Activated T-cell treated with anti-CD3 and anti-CD28 coated beads, Interleukin-2, amount 50 U/mL, for 24 hours (primary cell): ENCODE results near the gene AHCTF1.
"Not testable (repeated sequence)": the region's sequence is repeated elsewhere in the genome, so short reads cannot be mapped to it uniquely, and the experiment has no call there.

Experiments used
- DNase-seq: peaks from one replicate; pipeline ENCODE4 v3.0.0-alpha.2; 2020
- H3K27ac Mint-ChIP-seq: 2 replicates; pipeline ENCODE4 v1.8.0; 2020; ENCODE audit warnings: mild to moderate bottlenecking, mixed read lengths
- H3K27me3 Mint-ChIP-seq: 2 replicates; pipeline ENCODE4 v1.8.0; 2020; ENCODE audit warnings: mixed read lengths
- H3K36me3 Mint-ChIP-seq: 2 replicates; pipeline ENCODE4 v1.8.0; 2020; ENCODE audit warnings: low read depth, mixed read lengths
- H3K4me1 Mint-ChIP-seq: 2 replicates; pipeline ENCODE4 v1.8.0; 2020; ENCODE audit warnings: low read depth, mixed read lengths
- H3K4me3 Mint-ChIP-seq: 2 replicates; pipeline ENCODE4 v1.8.0; 2020; ENCODE audit warnings: mild to moderate bottlenecking, moderate library complexity, mixed read lengths
- H3K9me3 Mint-ChIP-seq: 2 replicates; pipeline ENCODE4 v1.8.0; 2020; ENCODE audit warnings: mixed read lengths

Gene AHCTF1

GRCh38 chr1:246836209-246836966 is 95.4 kb downstream of the AHCTF1 start:
- Mint-ChIP-seq H3K36me3 (peaks cover 20% of the 10 kb centered on the region), H3K27me3 (peaks cover 8% of the 10 kb centered on the region), H3K4me1 (peaks cover 5% of the 10 kb centered on the region), H3K4me3 (no peak overlapping the region), H3K27ac (no peak overlapping the region), H3K9me3 (no peaks in the 10 kb centered on the region)
- DNase-seq: no peak

- Mint-ChIP-seq H3K36me3 (peaks cover 2% of the 10 kb centered on the region), H3K9me3 (peaks cover 12% of the 10 kb centered on the region), H3K27ac (no peak overlapping the region), H3K27me3 (peaks cover 12% of the 10 kb centered on the region), H3K4me3 (no peak overlapping the region), H3K4me1 (no peaks in the 10 kb centered on the region)
- no peak for DNase-seq
These were observed 100.2 kb downstream of the AHCTF1 start for GRCh38 chr1:246831543-246831942.

GRCh38 chr1:246828818-246829217 is 102.9 kb downstream of the AHCTF1 start:
- Mint-ChIP-seq H3K9me3 (peaks cover 12% of the 10 kb centered on the region), H3K27ac (no peak overlapping the region)

GRCh38 chr1:246827396-246827795 is 104.4 kb downstream of the AHCTF1 start:
- DNase-seq: no peak
- H3K36me3 Mint-ChIP-seq: peaks cover 2% of the 10 kb centered on the region
- no peak overlapping the region for H3K27ac Mint-ChIP-seq
- peaks cover 7% of the 10 kb centered on the region for H3K27me3 Mint-ChIP-seq
- peaks cover 12% of the 10 kb centered on the region for H3K9me3 Mint-ChIP-seq
- H3K4me3 Mint-ChIP-seq: no peak overlapping the region
- H3K4me1 Mint-ChIP-seq: peaks cover under 1% of the 10 kb centered on the region

More at GRCh38 chr1:246828818-246829217, 102.9 kb downstream of the AHCTF1 start:
- no peaks in the 10 kb centered on the region for H3K4me1 Mint-ChIP-seq
- peaks cover 10% of the 10 kb centered on the region for H3K27me3 Mint-ChIP-seq
- DNase-seq: no peak
- no peak overlapping the region for H3K4me3 Mint-ChIP-seq
- H3K36me3 Mint-ChIP-seq: peaks cover 2% of the 10 kb centered on the region

GRCh38 chr1:246825557-246826175 is 106.1 kb downstream of the AHCTF1 start:
- Mint-ChIP-seq H3K4me3 (no peak overlapping the region), H3K4me1 (peaks cover 11% of the 10 kb centered on the region), H3K27me3 (peaks cover 8% of the 10 kb centered on the region), H3K36me3 (peaks cover 2% of the 10 kb centered on the region), H3K27ac (no peak overlapping the region), H3K9me3 (peaks cover 12% of the 10 kb centered on the region)
- no peak for DNase-seq

- Mint-ChIP-seq H3K36me3 (peaks cover 2% of the 10 kb centered on the region), H3K4me3 (no peak overlapping the region), H3K9me3 (peaks cover 8% of the 10 kb centered on the region), H3K4me1 (peaks cover 13% of the 10 kb centered on the region), H3K27me3 (peaks cover 9% of the 10 kb centered on the region), H3K27ac (no peak overlapping the region)
- no peak for DNase-seq
These were observed 107.2 kb downstream of the AHCTF1 start for GRCh38 chr1:246824541-246824940.

- not testable (repeated sequence) for H3K27me3 Mint-ChIP-seq, H3K4me3 Mint-ChIP-seq, H3K27ac Mint-ChIP-seq, H3K9me3 Mint-ChIP-seq, DNase-seq, H3K36me3 Mint-ChIP-seq
- peaks cover 13% of the 10 kb centered on the region for H3K4me1 Mint-ChIP-seq
These were observed 109.6 kb downstream of the AHCTF1 start for GRCh38 chr1:246822154-246822553.

GRCh38 chr1:246820666-246821065 is 111.1 kb downstream of the AHCTF1 start:
- no peak overlapping the region for H3K4me3 Mint-ChIP-seq
- H3K9me3 Mint-ChIP-seq: peaks cover 2% of the 10 kb centered on the region
- no peaks in the 10 kb centered on the region for H3K36me3 Mint-ChIP-seq
- no peak overlapping the region for H3K27ac Mint-ChIP-seq
- peaks cover 5% of the 10 kb centered on the region for H3K27me3 Mint-ChIP-seq
- DNase-seq: no peak
- peaks cover 13% of the 10 kb centered on the region for H3K4me1 Mint-ChIP-seq

GRCh38 chr1:246817778-246818177 is 114.0 kb downstream of the AHCTF1 start:
- DNase-seq, H3K4me3 Mint-ChIP-seq, H3K36me3 Mint-ChIP-seq, H3K9me3 Mint-ChIP-seq, H3K27ac Mint-ChIP-seq: not testable (repeated sequence)
- Mint-ChIP-seq H3K4me1 (peaks cover 13% of the 10 kb centered on the region), H3K27me3 (peaks cover 22% of the 10 kb centered on the region)

- Mint-ChIP-seq H3K36me3 (no peaks in the 10 kb centered on the region), H3K27me3 (peaks cover 20% of the 10 kb centered on the region), H3K4me3 (no peak overlapping the region), H3K9me3 (peaks cover 2% of the 10 kb centered on the region), H3K27ac (no peak overlapping the region), H3K4me1 (peaks cover 2% of the 10 kb centered on the region)
- no peak for DNase-seq
These were observed 116.0 kb downstream of the AHCTF1 start for GRCh38 chr1:246815693-246816270.

GRCh38 chr1:246814890-246815289 is 116.9 kb downstream of the AHCTF1 start:
- H3K4me3 Mint-ChIP-seq: no peak overlapping the region
- H3K4me1 Mint-ChIP-seq: no peaks in the 10 kb centered on the region
- H3K36me3 Mint-ChIP-seq: no peaks in the 10 kb centered on the region
- H3K27me3 Mint-ChIP-seq: peaks cover 17% of the 10 kb centered on the region
- no peak for DNase-seq
- no peak overlapping the region for H3K27ac Mint-ChIP-seq
- peaks cover 2% of the 10 kb centered on the region for H3K9me3 Mint-ChIP-seq

- H3K27me3 Mint-ChIP-seq: peaks cover 17% of the 10 kb centered on the region
- H3K36me3 Mint-ChIP-seq, H3K4me1 Mint-ChIP-seq, H3K9me3 Mint-ChIP-seq, H3K27ac Mint-ChIP-seq, DNase-seq, H3K4me3 Mint-ChIP-seq: not testable (repeated sequence)
These were observed 118.4 kb downstream of the AHCTF1 start for GRCh38 chr1:246813325-246813724.

GRCh38 chr1:246811985-246812384 is 119.8 kb downstream of the AHCTF1 start:
- no peak for DNase-seq
- Mint-ChIP-seq H3K36me3 (no peaks in the 10 kb centered on the region), H3K9me3 (no peaks in the 10 kb centered on the region), H3K4me3 (no peak overlapping the region), H3K27ac (no peak overlapping the region), H3K27me3 (peaks cover 17% of the 10 kb centered on the region), H3K4me1 (no peaks in the 10 kb centered on the region)

GRCh38 chr1:246809473-246809872 is 122.3 kb downstream of the AHCTF1 start:
- H3K27ac Mint-ChIP-seq: no peak overlapping the region
- H3K36me3 Mint-ChIP-seq: no peaks in the 10 kb centered on the region
- H3K4me1 Mint-ChIP-seq: no peaks in the 10 kb centered on the region
- H3K27me3 Mint-ChIP-seq: peaks cover 10% of the 10 kb centered on the region
- H3K4me3 Mint-ChIP-seq: no peak overlapping the region
- DNase-seq: no peak
- H3K9me3 Mint-ChIP-seq: no peaks in the 10 kb centered on the region

- H3K27ac Mint-ChIP-seq: no peak overlapping the region
- DNase-seq: no peak
- no peaks in the 10 kb centered on the region for H3K36me3 Mint-ChIP-seq
- no peak overlapping the region for H3K4me3 Mint-ChIP-seq
- H3K9me3 Mint-ChIP-seq: no peaks in the 10 kb centered on the region
- H3K27me3 Mint-ChIP-seq: no peaks in the 10 kb centered on the region
- H3K4me1 Mint-ChIP-seq: no peaks in the 10 kb centered on the region
These were observed 126.5 kb downstream of the AHCTF1 start for GRCh38 chr1:246805135-246805716.
